Kidney epithelial cell (primary cell): ENCODE data around the gene TMEM185B. TPM values are rescaled to one million over a fixed set of nuclear protein-coding genes. Genes with fewer than 3 reads are reported as not detected.

Source experiments
- DNase-seq: peaks from one replicate; pipeline ENCODE4 v3.0.0-alpha.2; 2010; ENCODE audit warnings: low read depth
- H3K27me3 ChIP-seq: 2 replicates; pipeline ENCODE4 v1.6.0; 2011; ENCODE audit warnings: low read length; ENCODE audit not compliant: control insufficient read depth, insufficient read depth
- H3K36me3 ChIP-seq: 2 replicates; pipeline ENCODE4 v1.5.1; 2011; ENCODE audit warnings: low read length; ENCODE audit not compliant: control insufficient read depth, insufficient read depth
- H3K4me3 ChIP-seq: 2 replicates; pipeline ENCODE4 v1.5.1; 2011; ENCODE audit warnings: low read depth, mild to moderate bottlenecking, control low read depth, low read length
- CTCF ChIP-seq: IDR thresholded peaks from 2 replicates; pipeline ENCODE4 v1.5.1; 2011; ENCODE audit warnings: mild to moderate bottlenecking, moderate library complexity, low read length, control low read depth, inconsistent platforms; ENCODE audit not compliant: insufficient read depth, poor library complexity, severe bottlenecking
- total RNA-seq: library from RNA; depleted of rRNA; stranded (reverse); fragments of >200 nt; gene quantifications from 2 replicates; pipeline ENCODE4 v1.2.3, GENCODE V29; 2015

The TMEM185B gene
- total RNA-seq, 1 donor from 2014 or later: 45.2 TPM

GRCh38 chr2:120176526-120176925 is 46.7 kb downstream of the TMEM185B start:
- H3K4me3 ChIP-seq: no peak overlapping the region
- no peak for TF ChIP-seq CTCF
- no peaks in the 10 kb centered on the region for H3K36me3 ChIP-seq
- H3K27me3 ChIP-seq: no peaks in the 10 kb centered on the region
- DNase-seq: no peak

GRCh38 chr2:120174963-120175581 is 48.1 kb downstream of the TMEM185B start:
- TF ChIP-seq CTCF: peak; percentile 52
- no peaks in the 10 kb centered on the region for H3K36me3 ChIP-seq
- no peaks in the 10 kb centered on the region for H3K27me3 ChIP-seq
- H3K4me3 ChIP-seq: no peak overlapping the region
- DNase-seq: peak; percentile 9

Other genes with a start within 250 kb of the TMEM185B start
- gene EPB41L5, start 210.3 kb downstream of the TMEM185B start, total RNA-seq: 15.6 and 26.0 TPM in 2 replicates
- 32.5 and 45.2 TPM in 2 replicates for gene RALB, start 29.5 kb upstream of the TMEM185B start, total RNA-seq
- gene INHBB, start 122.7 kb upstream of the TMEM185B start, total RNA-seq: 0.14 and 0.50 TPM in 2 replicates